GM12873 (cell line): ENCODE data around the gene TCF25.

ENCODE experiments used
- CTCF ChIP-seq: IDR thresholded peaks from 2 replicates; pipeline ENCODE4 v1.5.1; 2012; ENCODE audit warnings: low read depth, mild to moderate bottlenecking, moderate library complexity, low read length, control low read depth; ENCODE audit not compliant: insufficient read depth; ENCODE audit errors: missing control alignments

The TCF25 gene

DNA sequence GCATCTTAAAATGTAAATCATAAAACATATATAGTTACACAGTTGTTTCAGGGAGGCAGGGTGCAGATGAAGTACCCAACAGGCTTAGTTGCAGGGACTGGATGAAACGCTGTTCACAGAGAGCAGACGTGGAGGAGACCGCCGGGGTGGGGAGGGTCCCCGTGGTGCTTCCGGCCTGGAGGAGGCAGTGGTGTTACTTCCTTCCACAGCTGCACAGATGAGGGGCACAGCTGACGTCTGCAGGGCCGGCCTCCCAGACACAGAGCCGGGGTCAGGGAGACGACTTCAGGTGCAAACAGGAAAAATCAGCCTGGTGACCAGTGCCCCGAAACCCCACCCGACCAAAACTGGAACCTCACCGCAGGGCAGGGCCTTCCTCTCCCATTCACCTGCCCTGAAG, 28.0 kb upstream of the TCF25 start:
- no peak for TF ChIP-seq CTCF

- TF ChIP-seq CTCF, result no peak
Observed at GRCh38 chr16:89847051-89847939, 26.1 kb upstream of the TCF25 start.

GRCh38 chr16:89847940-89848297, 25.5 kb upstream of the TCF25 start:
- TF ChIP-seq CTCF, result no peak

- no peak for TF ChIP-seq CTCF
Observed at GRCh38 chr16:89848974-89849373, 24.4 kb upstream of the TCF25 start.

DNA sequence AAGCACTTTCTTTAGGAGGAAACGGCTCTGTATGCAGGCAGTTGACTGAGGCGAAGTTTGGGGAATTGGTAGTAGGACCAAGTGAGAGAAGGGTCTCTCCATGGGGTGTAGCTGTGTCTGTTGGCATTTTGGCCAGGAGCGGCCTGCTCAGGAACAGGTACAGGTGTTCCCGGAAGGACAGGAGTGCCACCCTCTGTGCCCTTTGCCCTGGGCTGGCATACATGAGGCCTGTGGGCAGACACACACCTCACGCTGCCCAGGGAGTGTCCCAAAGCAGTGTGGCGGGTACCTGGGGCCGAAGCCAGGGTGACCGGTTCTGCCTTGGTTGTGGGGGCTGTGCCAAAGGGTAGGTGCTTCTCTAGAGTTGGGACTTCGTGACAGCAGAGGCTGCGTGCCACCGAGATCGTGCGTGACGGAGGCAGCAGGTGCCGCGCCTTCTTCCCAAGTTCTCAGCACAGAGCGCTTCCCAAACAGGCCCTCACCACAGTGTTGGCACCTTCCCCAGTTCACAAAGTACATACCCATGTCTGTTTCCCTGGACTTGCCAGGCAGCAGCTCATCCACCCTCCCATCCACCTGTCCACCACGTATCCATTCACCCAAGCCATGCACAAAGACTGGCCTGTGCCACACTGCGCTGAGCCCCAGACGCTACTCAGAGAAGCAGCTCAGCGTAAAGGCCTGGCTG, 19.9 kb upstream of the TCF25 start:
- TF ChIP-seq CTCF, result no peak

- TF ChIP-seq CTCF, result no peak
Observed at GRCh38 chr16:89855301-89855945, 18.0 kb upstream of the TCF25 start.

DNA sequence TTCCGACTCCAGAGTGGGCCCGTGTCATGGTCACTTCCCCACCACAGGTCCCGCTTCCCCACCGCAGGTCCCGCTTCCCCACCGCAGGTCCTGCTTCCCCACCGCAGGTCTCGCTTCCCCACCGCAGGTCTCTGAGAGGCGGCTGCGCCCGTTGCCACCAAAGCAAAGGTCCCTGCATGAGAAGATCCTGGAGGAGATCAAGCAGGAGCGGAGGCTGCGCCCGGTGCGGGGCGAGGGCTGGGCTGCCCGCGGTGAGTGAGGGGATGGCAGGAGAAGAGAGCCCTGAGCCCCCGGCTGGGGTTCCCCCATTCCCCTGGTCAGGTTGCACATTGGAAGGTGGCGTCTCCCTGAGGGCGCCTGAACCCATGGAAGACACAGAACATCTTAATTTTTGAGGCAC, 17.4 kb upstream of the TCF25 start:
- no peak for TF ChIP-seq CTCF
